HL-60 (cell line): ENCODE results near the gene CNTNAP5.

Experiments used
- DNase-seq, 2 experiments: peaks; one replicate each; pipeline ENCODE4 v3.0.0-alpha.2; 2010 to 2020; ENCODE audit warnings: low read depth in 1 of 2, low spot score in 1 of 2
- H3K27ac ChIP-seq: fragments of 250-450 bp; sonication (Bioruptor Pico); replicated peaks from 2 replicates; pipeline ENCODE4 v1.5.1; 2020; ENCODE audit warnings: mild to moderate bottlenecking, moderate library complexity
- H3K27me3 ChIP-seq: fragments of 250-450 bp; sonication (Bioruptor Pico); 2 replicates; pipeline ENCODE4 v1.5.1; 2021; ENCODE audit warnings: mild to moderate bottlenecking, moderate library complexity; ENCODE audit not compliant: insufficient read depth, poor library complexity, severe bottlenecking
- H3K4me3 ChIP-seq: replicated peaks from 2 replicates; pipeline ENCODE4 v1.5.1; 2011; ENCODE audit warnings: mild to moderate bottlenecking, control low read depth, low read length; ENCODE audit not compliant: insufficient read depth
- CTCF ChIP-seq: IDR thresholded peaks from one replicate; pipeline ENCODE4 v1.5.1; 2011; ENCODE audit warnings: low read length, control low read depth, inconsistent platforms; ENCODE audit not compliant: insufficient read depth
- GABPA ChIP-seq: IDR thresholded peaks from 2 replicates; pipeline ENCODE4 v1.6.1; 2012; ENCODE audit warnings: low read depth
- POLR2AphosphoS5 ChIP-seq: IDR thresholded peaks from 2 replicates; pipeline ENCODE4 v1.6.1; 2012; ENCODE audit warnings: low read depth
- REST ChIP-seq: IDR thresholded peaks from 2 replicates; pipeline ENCODE4 v1.6.1; 2012; ENCODE audit warnings: low read depth; ENCODE audit not compliant: insufficient replicate concordance
- SPI1 ChIP-seq: IDR thresholded peaks from 2 replicates; pipeline ENCODE4 v1.6.1; 2012; ENCODE audit warnings: low read depth, mild to moderate bottlenecking, borderline replicate concordance

Gene CNTNAP5

GRCh38 chr2:124426625-124427024 is 401.5 kb downstream of the CNTNAP5 start:
- no peak overlapping the region for H3K4me3 ChIP-seq
- no peak for DNase-seq
- TF ChIP-seq SPI1: no peak
- TF ChIP-seq POLR2AphosphoS5: no peak
- no peak for TF ChIP-seq REST
- no peak for TF ChIP-seq GABPA
- no peak for TF ChIP-seq CTCF
- H3K27me3 ChIP-seq: no peaks in the 10 kb centered on the region
- no peak overlapping the region for H3K27ac ChIP-seq

- DNase-seq: no peak
- Histone ChIP-seq H3K4me3 (no peak overlapping the region), H3K27me3 (no peaks in the 10 kb centered on the region), H3K27ac (no peak overlapping the region)
- TF ChIP-seq REST (peak; percentile 92), GABPA (no peak)
Measured at GRCh38 chr2:124437811-124438210, 412.7 kb downstream of the CNTNAP5 start.

- Histone ChIP-seq H3K4me3 (no peak overlapping the region), H3K27ac (no peak overlapping the region), H3K27me3 (no peaks in the 10 kb centered on the region)
- no peak for DNase-seq
- no peak for TF ChIP-seq POLR2AphosphoS5
- no peak for TF ChIP-seq CTCF
- TF ChIP-seq REST: no peak
- no peak for TF ChIP-seq GABPA
- no peak for TF ChIP-seq SPI1
Measured at GRCh38 chr2:124450481-124450880, 425.4 kb downstream of the CNTNAP5 start.

GRCh38 chr2:124476291-124476690 is 451.2 kb downstream of the CNTNAP5 start:
- Histone ChIP-seq H3K27me3 (no peaks in the 10 kb centered on the region), H3K4me3 (no peak overlapping the region), H3K27ac (no peak overlapping the region)
- TF ChIP-seq CTCF (no peak), GABPA (no peak), REST (no peak), POLR2AphosphoS5 (no peak), SPI1 (no peak)
- DNase-seq: no peak
